HG03521 (cell line): ENCODE measurements around the gene LYPD3.

Source experiments
- ATAC-seq: cut with Tn5 transposase; IDR thresholded peaks from one replicate; pipeline ENCODE4 v1.9.1; 2021; ENCODE audit warnings: mild to moderate bottlenecking, moderate library complexity; ENCODE audit not compliant: unreplicated experiment

The LYPD3 gene

GRCh38 chr19:43435775-43436174, 29.6 kb downstream of the LYPD3 start:
- no peak for ATAC-seq

GRCh38 chr19:43433689-43434088, 31.7 kb downstream of the LYPD3 start:
- ATAC-seq = no peak

- ATAC-seq = no peak
Observed at GRCh38 chr19:43433358-43433673, 32.1 kb downstream of the LYPD3 start.

GRCh38 chr19:43430976-43431375, 34.4 kb downstream of the LYPD3 start:
- ATAC-seq = no peak

GRCh38 chr19:43430142-43430710, 35.2 kb downstream of the LYPD3 start:
- no peak for ATAC-seq

- ATAC-seq = no peak
Observed at GRCh38 chr19:43429395-43429794, 36.0 kb downstream of the LYPD3 start.

- ATAC-seq = no peak
Observed at GRCh38 chr19:43425567-43426392, 39.6 kb downstream of the LYPD3 start.

GRCh38 chr19:43423779-43424178, 41.6 kb downstream of the LYPD3 start:
- no peak for ATAC-seq

GRCh38 chr19:43422689-43423066, 42.7 kb downstream of the LYPD3 start:
- no peak for ATAC-seq

- no peak for ATAC-seq
Observed at GRCh38 chr19:43422000-43422688, 43.3 kb downstream of the LYPD3 start.

- ATAC-seq = no peak
Observed at GRCh38 chr19:43420954-43421353, 44.5 kb downstream of the LYPD3 start.

- ATAC-seq = no peak
Observed at GRCh38 chr19:43416951-43417623, 48.3 kb downstream of the LYPD3 start.

- no peak for ATAC-seq
Observed at GRCh38 chr19:43414554-43414953, 50.9 kb downstream of the LYPD3 start, which contains the start of gene TEX101. TSS of gene TEX101 (plus strand) at chr19:43414890. CDS start at chr19:43415920, 1,030 bp downstream.

- ATAC-seq = no peak
Observed at GRCh38 chr19:43412441-43412840, 53.0 kb downstream of the LYPD3 start.
